ENCODE measurements around the gene DUSP12.

DUSP12 gene

DNA sequence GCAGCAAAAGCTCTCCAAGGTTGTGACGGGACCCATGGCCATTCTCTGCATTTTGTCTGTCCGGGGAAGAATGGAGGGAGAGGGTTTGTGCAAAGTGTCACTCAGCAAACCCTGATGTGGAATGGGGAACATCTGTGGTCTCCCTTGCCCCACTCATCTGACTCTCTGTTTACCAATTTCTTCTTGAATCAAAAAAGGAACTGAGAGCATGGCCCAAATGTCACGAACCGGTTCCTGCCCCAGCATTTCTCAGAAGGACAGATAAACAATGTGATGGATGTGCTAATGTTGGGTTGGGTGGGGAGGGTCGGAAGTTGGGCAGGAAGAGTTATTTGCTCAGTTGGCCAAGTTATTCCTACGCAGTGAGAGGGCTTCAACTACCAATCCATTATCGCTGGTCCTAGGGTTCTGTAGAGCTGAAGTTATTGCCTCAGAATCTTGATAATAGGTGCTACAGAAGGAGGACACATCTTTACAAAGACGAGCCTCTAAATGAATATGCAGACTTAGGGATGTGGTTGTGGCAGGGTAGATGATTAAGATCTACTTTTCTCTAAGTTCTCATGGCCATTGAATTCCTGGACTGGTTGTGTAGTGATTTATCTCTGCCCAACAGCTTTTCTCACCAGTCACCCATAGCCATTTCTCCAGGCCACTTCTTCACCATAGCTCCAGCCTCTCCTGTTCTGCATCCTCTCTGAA is 9.6 kb upstream of the DUSP12 start:
- H3K4me1 ChIP-seq (ENCODE audit: low read depth, poor library complexity, severe bottlenecking), result peaks cover 25% of the 10 kb centered on the region
- H3K36me3 ChIP-seq (ENCODE audit: insufficient read depth), result no peaks in the 10 kb centered on the region
- TF ChIP-seq, protein P1, sequence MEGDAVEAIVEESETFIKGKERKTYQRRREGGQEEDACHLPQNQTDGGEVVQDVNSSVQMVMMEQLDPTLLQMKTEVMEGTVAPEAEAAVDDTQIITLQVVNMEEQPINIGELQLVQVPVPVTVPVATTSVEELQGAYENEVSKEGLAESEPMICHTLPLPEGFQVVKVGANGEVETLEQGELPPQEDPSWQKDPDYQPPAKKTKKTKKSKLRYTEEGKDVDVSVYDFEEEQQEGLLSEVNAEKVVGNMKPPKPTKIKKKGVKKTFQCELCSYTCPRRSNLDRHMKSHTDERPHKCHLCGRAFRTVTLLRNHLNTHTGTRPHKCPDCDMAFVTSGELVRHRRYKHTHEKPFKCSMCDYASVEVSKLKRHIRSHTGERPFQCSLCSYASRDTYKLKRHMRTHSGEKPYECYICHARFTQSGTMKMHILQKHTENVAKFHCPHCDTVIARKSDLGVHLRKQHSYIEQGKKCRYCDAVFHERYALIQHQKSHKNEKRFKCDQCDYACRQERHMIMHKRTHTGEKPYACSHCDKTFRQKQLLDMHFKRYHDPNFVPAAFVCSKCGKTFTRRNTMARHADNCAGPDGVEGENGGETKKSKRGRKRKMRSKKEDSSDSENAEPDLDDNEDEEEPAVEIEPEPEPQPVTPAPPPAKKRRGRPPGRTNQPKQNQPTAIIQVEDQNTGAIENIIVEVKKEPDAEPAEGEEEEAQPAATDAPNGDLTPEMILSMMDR (conservative IDR thresholded peaks at IDR 0.05; ENCODE audit: low read depth, low read length), result no peak
- H3K4me3 ChIP-seq (IDR thresholded peaks at IDR 0.05; ENCODE audit: insufficient read depth, low read depth, low read length), result no peak overlapping the region
- H3K27ac ChIP-seq, result no peak overlapping the region
- no peak overlapping the region for H3K4me2 ChIP-seq
- H3K9ac ChIP-seq, result no peak overlapping the region
- H3K27me3 ChIP-seq (ENCODE audit: insufficient read depth, low read depth), result no peaks in the 10 kb centered on the region
- H3K79me2 ChIP-seq (ENCODE audit: insufficient read depth, low read depth), result no peaks in the 10 kb centered on the region
- H4K20me1 ChIP-seq (ENCODE audit: insufficient read depth), result no peaks in the 10 kb centered on the region
- no peak overlapping the region for H2AFZ ChIP-seq (ENCODE audit: low read depth)

DNA sequence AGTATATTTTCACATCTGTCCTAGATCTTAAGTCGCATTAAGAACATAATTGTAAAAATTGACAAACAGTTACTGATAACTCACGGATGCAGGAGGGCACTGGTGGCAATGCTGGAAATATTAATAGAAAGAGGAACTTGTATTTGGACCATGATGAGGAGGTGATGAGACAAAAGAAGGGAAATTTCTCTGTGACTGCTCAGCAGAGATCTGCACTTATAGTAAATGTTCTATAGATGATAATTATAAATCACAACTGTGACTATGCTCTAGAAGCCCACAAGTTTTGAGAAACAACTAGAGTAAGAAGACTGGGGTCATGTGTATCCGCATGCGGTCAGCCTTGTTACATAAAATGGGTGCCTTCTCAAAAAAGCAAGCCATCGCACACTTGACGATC is 8.7 kb upstream of the DUSP12 start:
- peak overlapping the region; percentile 47; the same call in 1 of the 2 replicates for H2AFZ ChIP-seq (ENCODE audit: low read depth)

DNA sequence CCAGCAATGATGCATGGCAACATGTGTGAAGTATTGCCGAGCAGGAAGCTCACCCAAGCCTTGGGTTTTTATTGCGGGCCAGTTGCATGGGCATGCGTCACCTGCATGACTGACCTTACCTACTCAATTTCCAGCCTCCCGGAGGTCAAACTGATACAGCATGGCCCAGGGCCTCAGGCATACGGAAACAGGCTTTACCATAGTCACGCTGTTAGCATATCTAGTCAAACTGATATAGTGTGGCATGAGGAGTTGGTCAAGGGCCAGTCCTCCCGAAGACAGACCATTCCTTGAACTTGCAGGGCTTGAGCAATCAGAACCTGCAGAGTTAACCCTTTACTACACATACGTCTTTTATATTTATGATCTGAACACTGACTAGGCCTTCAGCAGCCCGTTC is 6.4 kb upstream of the DUSP12 start:
- Histone ChIP-seq H3K27ac (no peak overlapping the region), H3K27me3 (ENCODE audit: insufficient read depth, low read depth) (no peaks in the 10 kb centered on the region; the same call in 1 of the 2 replicates)

More for the DNA sequence above, 8.7 kb upstream of the DUSP12 start:
- TF ChIP-seq, protein P1 (conservative IDR thresholded peaks at IDR 0.05; ENCODE audit: low read depth, low read length), result no peak
- Histone ChIP-seq H3K27me3 (ENCODE audit: insufficient read depth, low read depth) (no peaks in the 10 kb centered on the region), H3K79me2 (ENCODE audit: insufficient read depth, low read depth) (no peaks in the 10 kb centered on the region), H4K20me1 (ENCODE audit: insufficient read depth) (no peaks in the 10 kb centered on the region), H3K27ac (no peak overlapping the region), H3K4me3 (IDR thresholded peaks at IDR 0.05; ENCODE audit: insufficient read depth, low read depth, low read length) (no peak overlapping the region), H3K4me1 (ENCODE audit: low read depth, poor library complexity, severe bottlenecking) (peaks cover 25% of the 10 kb centered on the region), H3K4me2 (no peak overlapping the region), H3K9ac (no peak overlapping the region), H3K36me3 (ENCODE audit: insufficient read depth) (no peaks in the 10 kb centered on the region)

DNA sequence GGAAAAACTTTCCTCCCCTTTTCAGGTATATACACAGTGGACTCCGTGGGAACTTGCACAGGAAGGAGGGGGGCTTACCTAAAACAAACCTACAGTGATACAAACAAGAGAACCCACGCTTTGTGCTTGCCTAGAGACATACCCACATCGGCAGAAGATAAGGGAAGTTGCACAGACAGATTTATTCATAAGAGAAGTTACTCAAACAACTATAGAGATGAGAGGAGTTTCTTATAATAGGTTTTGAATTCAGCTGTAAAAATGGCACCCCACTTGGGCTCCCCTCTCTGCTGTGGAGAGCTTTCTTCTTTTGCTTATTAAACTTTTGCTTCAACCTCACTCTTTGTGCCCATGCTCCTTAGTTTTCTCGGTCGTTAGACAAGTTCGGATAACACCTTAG is 1.8 kb upstream of the DUSP12 start:
- H3K79me2 ChIP-seq (ENCODE audit: insufficient read depth, low read depth), result peaks cover 27% of the 10 kb centered on the region
- peaks cover 12% of the 10 kb centered on the region; the same call in 1 of the 2 replicates for H3K36me3 ChIP-seq (ENCODE audit: insufficient read depth)
- no peaks in the 10 kb centered on the region; the same call in 1 of the 2 replicates for H3K27me3 ChIP-seq (ENCODE audit: insufficient read depth, low read depth)
- no peak overlapping the region for H2AFZ ChIP-seq (ENCODE audit: low read depth)
- H3K27ac ChIP-seq, result no peak overlapping the region
- TF ChIP-seq, protein P1 (conservative IDR thresholded peaks at IDR 0.05; ENCODE audit: low read depth, low read length), result no peak
- no peak overlapping the region for H3K4me2 ChIP-seq
- no peaks in the 10 kb centered on the region for H4K20me1 ChIP-seq (ENCODE audit: insufficient read depth)
- peaks cover 27% of the 10 kb centered on the region for H3K4me1 ChIP-seq (ENCODE audit: low read depth, poor library complexity, severe bottlenecking)
- no peak overlapping the region for H3K4me3 ChIP-seq (IDR thresholded peaks at IDR 0.05; ENCODE audit: insufficient read depth, low read depth, low read length)
- H3K9ac ChIP-seq, result no peak overlapping the region

More for the DNA sequence above, 6.4 kb upstream of the DUSP12 start:
- Histone ChIP-seq H3K79me2 (ENCODE audit: insufficient read depth, low read depth) (no peaks in the 10 kb centered on the region), H2AFZ (ENCODE audit: low read depth) (no peak overlapping the region), H3K4me3 (IDR thresholded peaks at IDR 0.05; ENCODE audit: insufficient read depth, low read depth, low read length) (no peak overlapping the region), H3K36me3 (ENCODE audit: insufficient read depth) (no peaks in the 10 kb centered on the region), H3K4me1 (ENCODE audit: low read depth, poor library complexity, severe bottlenecking) (peaks cover 24% of the 10 kb centered on the region), H3K9ac (no peak overlapping the region), H3K4me2 (no peak overlapping the region), H4K20me1 (ENCODE audit: insufficient read depth) (no peaks in the 10 kb centered on the region)
- TF ChIP-seq, protein P1 (conservative IDR thresholded peaks at IDR 0.05; ENCODE audit: low read depth, low read length), result no peak

Measured in KMS-11 (cell line).